HepG2 (cell line): ENCODE measurements around the gene ID4. TPM values are rescaled to one million over a fixed set of nuclear protein-coding genes. Genes with fewer than 3 reads are reported as not detected.

Experiments used
- EHMT2 ChIP-seq: fragments of 200-600 bp; sonication (generic); IDR thresholded peaks from 2 replicates; pipeline ENCODE4 v1.7.0; 2017; ENCODE audit warnings: antibody characterized with exemption, low read depth, low read length, borderline replicate concordance
- NCOR1 ChIP-seq: fragments of 200-600 bp; sonication (generic); IDR thresholded peaks from 2 replicates; pipeline ENCODE4 v1.7.0; 2017; ENCODE audit warnings: antibody characterized with exemption, low read length, borderline replicate concordance
- PPARG ChIP-seq: conservative IDR thresholded peaks from 2 replicates; pipeline ENCODE4 v1.6.1; 2016; ENCODE audit warnings: missing biosample characterization, missing genetic modification reagents
- RFX3 ChIP-seq: IDR thresholded peaks from 2 replicates; pipeline ENCODE4 v1.6.1; 2016; ENCODE audit warnings: missing biosample characterization, missing genetic modification reagents
- SKIL ChIP-seq: sonication (generic); formaldehyde crosslinking; IDR thresholded peaks from 2 replicates; pipeline ENCODE4 v1.8.0; 2022; ENCODE audit warnings: missing genetic modification reagents, mild to moderate bottlenecking, moderate library complexity, borderline replicate concordance
- SMAD9 ChIP-seq: sonication (generic); formaldehyde crosslinking; IDR thresholded peaks from 2 replicates; pipeline ENCODE4 v1.5.1; 2020; ENCODE audit warnings: mild to moderate bottlenecking, missing genetic modification reagents
- SMYD3 ChIP-seq: sonication (generic); formaldehyde crosslinking; IDR thresholded peaks from 2 replicates; pipeline ENCODE4 v1.8.1; 2023; ENCODE audit warnings: mild to moderate bottlenecking, missing genetic modification reagents
- SRF ChIP-seq: IDR thresholded peaks from 2 replicates; pipeline ENCODE4 v1.6.1; 2011; ENCODE audit warnings: mild to moderate bottlenecking, low read depth, low read length, moderate library complexity
- SRSF1 ChIP-seq: fragments of 200-400 bp; formaldehyde crosslinking; optimal IDR thresholded peaks from 2 replicates; pipeline ENCODE3; 2017; ENCODE audit warnings: mild to moderate bottlenecking, low read depth, low read length, moderate library complexity
- SRSF9 ChIP-seq: fragments of 200-400 bp; formaldehyde crosslinking; IDR thresholded peaks from 2 replicates; pipeline ENCODE4 v1.6.1; 2018; ENCODE audit warnings: borderline replicate concordance, mild to moderate bottlenecking, low read depth, low read length; ENCODE audit not compliant: insufficient read depth, poor library complexity, severe bottlenecking
- TFDP1 ChIP-seq: IDR thresholded peaks from 2 replicates; pipeline ENCODE4 v1.6.1; 2016; ENCODE audit warnings: missing compliant biosample characterization, missing genetic modification reagents, borderline replicate concordance
- TP53 ChIP-seq: sonication (generic); formaldehyde crosslinking; conservative IDR thresholded peaks from 2 replicates; pipeline ENCODE4 v1.4.0; 2020; ENCODE audit warnings: missing genetic modification reagents
- ZBTB49 ChIP-seq: sonication (generic); formaldehyde crosslinking; IDR thresholded peaks from 2 replicates; pipeline ENCODE4 v1.4.0; 2020; ENCODE audit warnings: missing genetic modification reagents, borderline replicate concordance
- ZFX ChIP-seq: sonication (generic); formaldehyde crosslinking; IDR thresholded peaks from 2 replicates; pipeline ENCODE4 v1.4.0; 2020; ENCODE audit warnings: mild to moderate bottlenecking, low read depth, missing genetic modification reagents, moderate library complexity
- ZNF20 ChIP-seq: sonication (generic); formaldehyde crosslinking; IDR thresholded peaks from 2 replicates; pipeline ENCODE4 v1.4.0; 2020; ENCODE audit warnings: mild to moderate bottlenecking, moderate library complexity, missing genetic modification reagents
- ZNF292 ChIP-seq: sonication (generic); formaldehyde crosslinking; IDR thresholded peaks from 2 replicates; pipeline ENCODE4 v1.8.1; 2022; ENCODE audit warnings: mild to moderate bottlenecking, low read depth, missing genetic modification reagents, borderline replicate concordance
- ZNF296 ChIP-seq: sonication (generic); formaldehyde crosslinking; conservative IDR thresholded peaks from 2 replicates; pipeline ENCODE4 v1.5.0; 2020; ENCODE audit warnings: mild to moderate bottlenecking, missing genetic modification reagents
- ZNF441 ChIP-seq: sonication (generic); formaldehyde crosslinking; IDR thresholded peaks from 2 replicates; pipeline ENCODE4 v1.7.0; 2021; ENCODE audit warnings: missing genetic modification reagents, borderline replicate concordance
- ZNF451 ChIP-seq: sonication (generic); formaldehyde crosslinking; IDR thresholded peaks from 2 replicates; pipeline ENCODE4 v1.5.0; 2020; ENCODE audit warnings: mild to moderate bottlenecking, missing genetic modification reagents
- ZNF691 ChIP-seq: sonication (generic); formaldehyde crosslinking; IDR thresholded peaks from 2 replicates; pipeline ENCODE4 v1.4.0; 2020; ENCODE audit warnings: missing genetic modification reagents, low read depth, mild to moderate bottlenecking, borderline replicate concordance
- ZNF746 ChIP-seq: sonication (generic); formaldehyde crosslinking; IDR thresholded peaks from 2 replicates; pipeline ENCODE4 v1.8.0; 2022; ENCODE audit warnings: mild to moderate bottlenecking, missing genetic modification reagents
- polyA plus RNA-seq, 8 experiments: library from polyadenylated mRNA; depleted of rRNA in 3 of 8; stranded (reverse) in 7 of 8; unstranded in 1 of 8; fragments of >200 nt; fragmentation: Illumina TruSeq in 4 of 8; extraction: Trizol in 4 of 8; gene quantifications; 2 replicates each; pipeline versions ENCODE4 v1.2.1 to v1.2.3, GENCODE V29; 2011 to 2016; ENCODE audit warnings: low read depth in 4 of 8, missing spikeins in 1 of 8, mixed read lengths in 1 of 8; ENCODE audit not compliant: insufficient read depth in 1 of 8
- total RNA-seq, 5 experiments: library from RNA; depleted of rRNA; stranded (reverse); fragments of >200 nt; fragmentation: Illumina TruSeq; extraction: Trizol; gene quantifications; 2 replicates each; pipeline ENCODE4 v1.2.3, GENCODE V29; 2016; ENCODE audit warnings: low read depth in 1 of 5

ID4 gene
- total and polyA plus RNA-seq, 2 of the 13 experiments (the other 11 are each of a cell fraction or from before 2014, with no cell fraction given): 0.20 to 0.44 TPM

GRCh38 chr6:19838442-19839236 is 1.5 kb downstream of the ID4 start (continued):
- TF ChIP-seq RFX3 (CRISPR knock-in tag) (no peak), ZNF292 (0 out of 2 replicates have a peak, but pooled peaks have one; percentile 30), EHMT2 (peak; percentile 22; the same call in 1 of the 2 replicates), NCOR1 (no peak; the same call in 1 of the 2 replicates), SRSF9 (no peak), PPARG (CRISPR knock-in tag) (no peak; the same call in 1 of the 2 replicates), ZNF746 (CRISPR knock-in tag) (no peak; the same call in 1 of the 2 replicates), ZNF20 (CRISPR knock-in tag) (no peak), SRF (no peak), SRSF1 (no peak), TFDP1 (CRISPR knock-in tag) (peak; percentile 26; the same call in 1 of the 2 replicates), SMYD3 (no peak), ZNF441 (CRISPR knock-in tag) (peak; percentile 78; the same call in 1 of the 2 replicates), SKIL (CRISPR knock-in tag) (no peak), ZFX (CRISPR knock-in tag) (peak; percentile 37; the same call in 1 of the 2 replicates), SMAD9 (CRISPR knock-in tag) (no peak), ZNF451 (no peak), ZNF691 (CRISPR knock-in tag) (peak; percentile 44; the same call in 1 of the 2 replicates), TP53 (CRISPR knock-in tag) (no peak), ZNF296 (CRISPR knock-in tag) (no peak), ZBTB49 (CRISPR knock-in tag) (no peak)
